CD4-positive, alpha-beta memory T cell (primary cell): ENCODE data around the gene EXOC4. TPM values are rescaled to one million over a fixed set of nuclear protein-coding genes. Genes with fewer than 3 reads are reported as not detected.

Source experiments
- CTCF ChIA-PET: fragments of 350-600 bp; sonication (Branson Sonifier 250); formaldehyde crosslinking; loops from one replicate; lab custom pipeline; 2021; ENCODE audit warnings: inconsistent platforms; ENCODE audit not compliant: partially characterized antibody; lab: Charles Lee
- POLR2A ChIA-PET: fragments of 350-600 bp; sonication (Branson Sonifier 250); formaldehyde crosslinking; loops from one replicate; lab custom pipeline; 2021; ENCODE audit not compliant: partially characterized antibody; lab: Charles Lee
- DNase-seq, 5 donors: peaks; one replicate each; pipeline versions ENCODE4 v3.0.0 to v3.0.0-alpha.2; 2020 to 2022; ENCODE audit warnings: mixed read lengths in 1 of 5
- H3K27ac ChIP-seq: one replicate; pipeline ENCODE4 v1.7.0; 2013; ENCODE audit warnings: low read depth, low read length
- H3K27me3 ChIP-seq: 2 replicates; pipeline ENCODE4 v1.7.0; 2013; ENCODE audit warnings: mild to moderate bottlenecking, low read length, moderate library complexity; ENCODE audit not compliant: insufficient read depth
- H3K36me3 ChIP-seq: 2 replicates; pipeline ENCODE4 v1.7.0; 2013; ENCODE audit warnings: mild to moderate bottlenecking, low read length, moderate library complexity; ENCODE audit not compliant: insufficient read depth
- H3K4me1 ChIP-seq: 2 replicates; pipeline ENCODE4 v1.7.0; 2013; ENCODE audit warnings: mild to moderate bottlenecking, low read length, moderate library complexity; ENCODE audit not compliant: insufficient read depth
- H3K4me3 ChIP-seq, 2 donors: one replicate each; pipeline ENCODE4 v1.7.0; 2013; ENCODE audit warnings: low read length in 2 of 2, mild to moderate bottlenecking in 1 of 2
- H3K9me3 ChIP-seq, 2 donors: one replicate each; pipeline ENCODE4 v1.7.0; 2013; ENCODE audit warnings: low read length in 2 of 2, control low read depth in 1 of 2; ENCODE audit not compliant: control insufficient read depth in 1 of 2
- H3K27ac Mint-ChIP-seq, 7 donors: one replicate each; pipeline ENCODE4 v1.8.0; 2020 to 2021; ENCODE audit warnings: mixed read lengths in 7 of 7, mild to moderate bottlenecking in 6 of 7, inconsistent platforms in 3 of 7, moderate library complexity in 3 of 7
- H3K27me3 Mint-ChIP-seq, 2 donors: one replicate each; pipeline ENCODE4 v1.8.0; 2020 to 2021; ENCODE audit warnings: mixed read lengths in 2 of 2
- H3K36me3 Mint-ChIP-seq, 2 donors: one replicate each; pipeline ENCODE4 v1.8.0; 2020 to 2021; ENCODE audit warnings: mixed read lengths in 2 of 2, inconsistent platforms in 1 of 2, mild to moderate bottlenecking in 1 of 2
- H3K4me1 Mint-ChIP-seq, 4 donors: one replicate each; pipeline ENCODE4 v1.8.0; 2020 to 2021; ENCODE audit warnings: mixed read lengths in 4 of 4, mild to moderate bottlenecking in 1 of 4
- H3K4me3 Mint-ChIP-seq, 8 donors: one replicate each; pipeline ENCODE4 v1.8.0; 2020 to 2021; ENCODE audit warnings: mixed read lengths in 8 of 8, mild to moderate bottlenecking in 7 of 8, moderate library complexity in 6 of 8, inconsistent platforms in 3 of 8
- H3K9me3 Mint-ChIP-seq, 8 donors: one replicate each; pipeline ENCODE4 v1.8.0; 2020 to 2021; ENCODE audit warnings: mixed read lengths in 8 of 8, mild to moderate bottlenecking in 5 of 8, inconsistent platforms in 3 of 8, moderate library complexity in 1 of 8
- intact Hi-C: fragments of 100-400 bp; cut with micrococcal nuclease; formaldehyde crosslinking; loops from one replicate; pipeline ENCODE4 v1.15.1; 2023
- polyA plus RNA-seq, 2 donors: library from polyadenylated mRNA; unstranded; fragments of 300-500 nt; fragmentation: Illumina TruSeq; gene quantifications; one replicate each; pipeline ENCODE4 v1.2.3, GENCODE V29; 2021
- total RNA-seq, 2 experiments: library from RNA; stranded (reverse); gene quantifications; one replicate each; pipeline ENCODE4 v1.2.3, GENCODE V29; 2021

Gene EXOC4
- total and polyA plus RNA-seq, 4 experiments from 2014 or later: 33.8 to 81.2 (median 58.1) TPM

- POLR2A ChIA-PET: no interaction called here
- Mint-ChIP-seq H3K4me1 (peaks cover 0 to 5% (median 0%) of the 10 kb centered on the region in 4 donors), H3K27me3 (no peaks in the 10 kb centered on the region), H3K27ac (no peak overlapping the region), H3K4me3 (no peak overlapping the region), H3K36me3 (peaks cover 28 to 52% of the 10 kb centered on the region in 2 donors), H3K9me3 (peaks cover 0 to 2% (median 0%) of the 10 kb centered on the region in 8 donors)
- intact Hi-C loops: no loop called here
- Histone ChIP-seq H3K27me3 (no peaks in the 10 kb centered on the region), H3K27ac (no peak overlapping the region), H3K9me3 (no peaks in the 10 kb centered on the region), H3K4me1 (no peaks in the 10 kb centered on the region), H3K36me3 (no peaks in the 10 kb centered on the region), H3K4me3 (no peak overlapping the region)
- CTCF ChIA-PET: no interaction called here
- no peak for DNase-seq
Observed at GRCh38 chr7:133997463-133997862, 744.6 kb downstream of the EXOC4 start.

GRCh38 chr7:133999178-133999577, 746.3 kb downstream of the EXOC4 start:
- H3K36me3 ChIP-seq: no peaks in the 10 kb centered on the region
- no peak overlapping the region for H3K27ac ChIP-seq
- Mint-ChIP-seq H3K27ac (no peak overlapping the region), H3K27me3 (no peaks in the 10 kb centered on the region), H3K4me1 (peaks cover 0 to 3% (median 0%) of the 10 kb centered on the region in 4 donors), H3K4me3 (no peak overlapping the region), H3K36me3 (peaks cover 29 to 56% of the 10 kb centered on the region in 2 donors), H3K9me3 (no peaks in the 10 kb centered on the region)
- H3K27me3 ChIP-seq: no peaks in the 10 kb centered on the region
- H3K4me1 ChIP-seq: no peaks in the 10 kb centered on the region
- no peaks in the 10 kb centered on the region for H3K9me3 ChIP-seq
- ChIA-PET CTCF (no interaction called here), POLR2A (no interaction called here)
- no peak overlapping the region for H3K4me3 ChIP-seq
- no peak for DNase-seq
- intact Hi-C loops: no loop called here

DNA sequence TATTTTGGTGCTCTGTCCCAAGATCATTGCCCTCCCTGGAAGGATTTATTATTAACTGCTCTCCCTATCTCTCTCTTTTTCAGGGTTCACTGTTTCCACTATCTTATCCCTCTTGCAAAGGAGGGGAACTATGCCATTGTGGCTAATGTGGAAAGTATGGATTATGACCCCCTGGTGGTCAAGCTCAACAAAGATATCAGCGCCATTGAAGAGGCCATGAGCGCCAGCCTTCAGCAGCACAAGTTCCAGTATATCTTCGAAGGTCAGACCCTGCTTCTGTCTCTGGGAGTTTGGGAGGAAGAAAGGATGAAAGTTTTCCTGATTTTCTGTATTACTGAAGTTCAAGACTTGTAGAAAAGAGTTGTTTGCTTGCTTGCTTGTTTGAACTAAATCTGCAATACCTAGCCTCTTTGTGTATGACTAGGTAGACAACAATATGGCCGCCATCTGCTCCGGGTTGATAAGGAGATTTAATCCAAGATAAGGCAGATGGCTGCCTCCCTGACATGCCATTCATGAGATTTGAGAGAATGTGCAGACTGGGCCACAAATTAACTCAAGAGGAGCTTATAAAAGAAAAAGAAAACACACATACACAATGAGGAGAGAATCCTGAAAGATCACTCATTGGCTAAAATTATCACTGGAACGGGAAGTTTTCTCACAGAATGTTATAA, 752.1 kb downstream of the EXOC4 start:
- intact Hi-C loops: no loop called here
- peaks cover 0 to 2% (median 0%) of the 10 kb centered on the region in 8 donors for H3K9me3 Mint-ChIP-seq
- no peaks in the 10 kb centered on the region for H3K27me3 Mint-ChIP-seq
- no peaks in the 10 kb centered on the region for H3K9me3 ChIP-seq
- H3K27ac Mint-ChIP-seq: peak overlapping the region in 1 of 7 donors; percentile 59
- ChIA-PET CTCF (no interaction called here), POLR2A (no interaction called here)
- no peak for DNase-seq
- no peak overlapping the region for H3K4me3 ChIP-seq
- no peaks in the 10 kb centered on the region for H3K4me1 Mint-ChIP-seq
- peaks cover 41 to 85% of the 10 kb centered on the region in 2 donors for H3K36me3 Mint-ChIP-seq
- H3K27me3 ChIP-seq: no peaks in the 10 kb centered on the region
- H3K4me1 ChIP-seq: no peaks in the 10 kb centered on the region
- no peak overlapping the region for H3K27ac ChIP-seq
- no peak overlapping the region for H3K4me3 Mint-ChIP-seq
- no peaks in the 10 kb centered on the region for H3K36me3 ChIP-seq

DNA sequence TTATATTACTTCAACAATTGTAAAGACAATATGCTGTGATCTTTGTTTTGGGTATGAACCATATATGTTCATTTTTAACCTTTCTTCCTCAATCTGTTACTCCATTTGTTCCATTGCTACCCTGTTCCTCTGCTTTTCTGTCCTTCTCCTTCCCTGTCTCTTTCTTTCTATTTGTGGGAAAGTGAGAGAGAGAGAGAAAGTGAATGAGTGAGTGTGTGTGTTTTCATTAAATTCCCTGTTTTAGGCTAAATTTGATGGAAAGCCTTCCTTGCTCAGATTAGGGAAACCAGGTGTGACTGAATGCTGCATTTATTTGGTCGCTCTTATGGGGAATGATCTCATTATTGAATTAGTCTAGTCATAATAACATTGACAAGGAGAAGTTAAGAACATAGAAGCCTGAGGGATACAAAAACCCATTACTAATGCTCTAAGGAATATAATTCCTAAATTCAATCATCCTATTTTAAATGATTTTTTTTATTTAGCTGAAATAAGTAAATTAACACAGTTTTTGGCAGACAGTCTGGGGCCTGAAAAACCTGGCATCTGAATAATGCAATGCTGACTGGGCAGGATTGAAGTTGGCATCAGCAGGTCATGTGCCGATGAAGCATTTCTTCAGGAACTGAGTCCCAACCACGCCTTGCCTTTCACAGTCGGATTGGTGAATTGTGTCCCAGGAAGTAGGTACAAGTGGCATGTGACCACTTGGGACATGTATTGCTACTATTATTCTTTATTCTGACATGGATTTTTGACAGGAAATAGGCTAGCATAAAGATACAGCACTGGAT, 756.6 kb downstream of the EXOC4 start:
- no peaks in the 10 kb centered on the region for H3K27me3 Mint-ChIP-seq
- no peak overlapping the region for H3K4me3 Mint-ChIP-seq
- intact Hi-C loops: no loop called here
- Histone ChIP-seq H3K9me3 (no peaks in the 10 kb centered on the region), H3K4me3 (no peak overlapping the region), H3K4me1 (no peaks in the 10 kb centered on the region), H3K36me3 (no peaks in the 10 kb centered on the region), H3K27me3 (no peaks in the 10 kb centered on the region), H3K27ac (no peak overlapping the region)
- DNase-seq: no peak
- ChIA-PET CTCF (no interaction called here), POLR2A (no interaction called here)
- peaks cover 0 to 2% (median 0%) of the 10 kb centered on the region in 8 donors for H3K9me3 Mint-ChIP-seq
- peaks cover 47 to 77% of the 10 kb centered on the region in 2 donors for H3K36me3 Mint-ChIP-seq
- no peak overlapping the region for H3K27ac Mint-ChIP-seq
- no peaks in the 10 kb centered on the region for H3K4me1 Mint-ChIP-seq

DNA sequence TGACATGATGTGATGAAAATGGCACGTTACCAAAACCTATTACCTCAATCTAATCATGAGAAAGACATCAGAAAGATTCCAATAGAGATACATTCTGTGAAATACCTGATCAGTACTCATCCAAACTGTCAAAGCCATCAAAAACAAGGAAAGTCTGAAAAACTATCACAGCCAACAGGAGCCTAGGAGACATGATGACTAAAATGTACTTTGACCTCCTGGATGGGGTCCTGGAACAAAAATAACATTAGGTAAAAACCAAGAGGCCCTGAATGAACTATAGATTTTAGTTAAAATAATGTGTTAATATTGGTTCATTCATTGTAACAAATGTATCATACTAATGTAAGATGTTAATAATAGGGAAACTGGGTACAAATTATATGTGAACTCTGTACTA, 760.4 kb downstream of the EXOC4 start:
- no peaks in the 10 kb centered on the region for H3K4me1 ChIP-seq
- peaks cover 25 to 54% of the 10 kb centered on the region in 2 donors for H3K36me3 Mint-ChIP-seq
- H3K27ac Mint-ChIP-seq: no peak overlapping the region
- no peak overlapping the region for H3K4me3 Mint-ChIP-seq
- H3K27me3 Mint-ChIP-seq: no peaks in the 10 kb centered on the region
- no peak overlapping the region for H3K27ac ChIP-seq
- DNase-seq: no peak
- POLR2A ChIA-PET: no interaction called here
- no peaks in the 10 kb centered on the region for H3K36me3 ChIP-seq
- H3K4me1 Mint-ChIP-seq: peaks cover 0 to 2% (median 0%) of the 10 kb centered on the region in 4 donors
- H3K4me3 ChIP-seq: no peak overlapping the region
- CTCF ChIA-PET: no interaction called here
- no peaks in the 10 kb centered on the region for H3K9me3 Mint-ChIP-seq
- intact Hi-C loops: no loop called here
- no peaks in the 10 kb centered on the region for H3K9me3 ChIP-seq
- no peaks in the 10 kb centered on the region for H3K27me3 ChIP-seq

DNA sequence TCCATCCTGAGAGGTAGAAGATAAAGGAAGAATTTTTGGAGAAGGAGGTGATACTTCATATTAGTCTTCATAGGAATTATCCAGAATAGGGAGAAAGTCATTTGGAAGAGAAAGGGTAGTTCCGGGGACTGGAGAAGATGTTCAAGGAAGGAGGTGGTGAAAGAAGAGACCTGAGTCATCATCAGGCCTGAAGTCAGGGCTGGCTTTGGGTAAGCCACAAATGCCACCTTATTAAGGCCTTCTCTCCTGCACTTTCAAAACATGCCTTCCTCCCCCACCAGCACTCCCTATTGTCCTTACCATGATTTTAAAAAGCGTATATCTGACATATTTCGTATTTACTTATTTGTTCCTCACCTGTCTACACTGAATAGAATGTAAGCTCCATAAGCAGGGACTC, 762.1 kb downstream of the EXOC4 start:
- DNase-seq: no peak
- Histone ChIP-seq H3K4me3 (no peak overlapping the region), H3K27me3 (no peaks in the 10 kb centered on the region), H3K4me1 (no peaks in the 10 kb centered on the region), H3K9me3 (no peaks in the 10 kb centered on the region), H3K27ac (no peak overlapping the region), H3K36me3 (no peaks in the 10 kb centered on the region)
- intact Hi-C loops: no loop called here
- H3K4me1 Mint-ChIP-seq: peaks cover 0 to 2% (median 0%) of the 10 kb centered on the region in 4 donors
- POLR2A ChIA-PET: no interaction called here
- no peaks in the 10 kb centered on the region for H3K27me3 Mint-ChIP-seq
- CTCF ChIA-PET: no interaction called here
- H3K27ac Mint-ChIP-seq: no peak overlapping the region
- H3K36me3 Mint-ChIP-seq: peaks cover 17 to 43% of the 10 kb centered on the region in 2 donors
- no peaks in the 10 kb centered on the region for H3K9me3 Mint-ChIP-seq
- no peak overlapping the region for H3K4me3 Mint-ChIP-seq

GRCh38 chr7:134016223-134016941, 763.5 kb downstream of the EXOC4 start:
- intact Hi-C loops: loop anchor here (2.0 kb wide), 1 partner anchor 1698 kb away; no protein-coding TSS in a partner anchor
- H3K4me3 ChIP-seq: no peak overlapping the region
- Mint-ChIP-seq H3K4me1 (peaks cover 0 to 2% (median 0%) of the 10 kb centered on the region in 4 donors), H3K27ac (no peak overlapping the region), H3K9me3 (peaks cover 0 to 3% (median 0%) of the 10 kb centered on the region in 8 donors), H3K4me3 (no peak overlapping the region), H3K36me3 (peaks cover 4 to 33% of the 10 kb centered on the region in 2 donors), H3K27me3 (no peaks in the 10 kb centered on the region)
- H3K27ac ChIP-seq: no peak overlapping the region
- POLR2A ChIA-PET: no interaction called here
- no peaks in the 10 kb centered on the region for H3K36me3 ChIP-seq
- H3K4me1 ChIP-seq: no peaks in the 10 kb centered on the region
- no peaks in the 10 kb centered on the region for H3K27me3 ChIP-seq
- CTCF ChIA-PET: no interaction called here
- no peaks in the 10 kb centered on the region for H3K9me3 ChIP-seq
- no peak for DNase-seq
